Left lung (tissue), 10 donors: ENCODE measurements around the gene ARHGAP26. TPM values are rescaled to one million over a fixed set of nuclear protein-coding genes. Genes with fewer than 3 reads are reported as not detected.

Experiments
- ATAC-seq: fragments of 200-7000 bp; cut with Tn5 transposase; one replicate; pipeline ENCODE4 v1.9.1; 2020; ENCODE audit warnings: moderate library complexity
- DNase-seq, 4 donors: peaks; one replicate each; pipeline ENCODE4 v3.0.0-alpha.2; 2013 to 2020
- H3K27ac ChIP-seq, 2 donors: fragments of 200-600 bp; sonication (generic) in 1 of 2; one replicate each; pipeline versions ENCODE4 v1.5.0 to v1.8.0; 2020 to 2021
- H3K27me3 ChIP-seq, 2 donors: fragments of 200-600 bp; sonication (generic) in 1 of 2; one replicate each; pipeline versions ENCODE4 v1.5.0 to v1.8.0; 2020 to 2021
- H3K36me3 ChIP-seq, 2 donors: fragments of 200-600 bp; sonication (generic) in 1 of 2; one replicate each; pipeline versions ENCODE4 v1.5.0 to v1.8.0; 2020 to 2021
- H3K4me1 ChIP-seq, 2 donors: fragments of 200-600 bp; one replicate each; pipeline ENCODE4 v1.8.0; 2021
- H3K4me3 ChIP-seq, 2 donors: fragments of 200-600 bp; sonication (generic) in 1 of 2; one replicate each; pipeline versions ENCODE4 v1.5.0 to v1.8.0; 2020 to 2021; ENCODE audit warnings: mild to moderate bottlenecking in 1 of 2
- H3K9me3 ChIP-seq, 2 donors: fragments of 200-600 bp; sonication (generic) in 1 of 2; one replicate each; pipeline versions ENCODE4 v1.5.0 to v1.8.0; 2020 to 2021
- intact Hi-C, 2 donors: fragments of 100-400 bp; cut with DNase I; formaldehyde crosslinking; loops; one replicate each; pipeline versions ENCODE4 v1.11.2 to v1.14.2; 2022
- polyA plus RNA-seq, 6 donors: library from polyadenylated mRNA; unstranded; fragments of 120-200 nt; gene quantifications; one replicate each; pipeline ENCODE4 v1.2.1, GENCODE V29; 2013; ENCODE audit not compliant: insufficient read length in 6 of 6
- total RNA-seq, 2 donors: library from RNA; stranded (reverse); fragmentation: NEBNext Ultra II Directional; extraction: Animal tissue kit (Norgen Biotek cat#: 25700); gene quantifications; one replicate each; pipeline ENCODE4 v1.2.1, GENCODE V29; 2021
- TF ChIP-seq, protein P1 (sequence below), 2 donors: fragments of 200-600 bp; sonication (generic) in 1 of 2; IDR thresholded peaks; one replicate each; pipeline versions ENCODE4 v1.5.0 to v1.8.0; 2021; ENCODE audit warnings: antibody characterized with exemption in 2 of 2
- donor health status: DM: no; HTN: yes; CAD: no.
- donor health status: DM: no; HTN: no; CAD: no.

The ARHGAP26 gene
- total and polyA plus RNA-seq, 8 donors, result 13.9 to 61.9 (median 14.9) TPM

DNA sequence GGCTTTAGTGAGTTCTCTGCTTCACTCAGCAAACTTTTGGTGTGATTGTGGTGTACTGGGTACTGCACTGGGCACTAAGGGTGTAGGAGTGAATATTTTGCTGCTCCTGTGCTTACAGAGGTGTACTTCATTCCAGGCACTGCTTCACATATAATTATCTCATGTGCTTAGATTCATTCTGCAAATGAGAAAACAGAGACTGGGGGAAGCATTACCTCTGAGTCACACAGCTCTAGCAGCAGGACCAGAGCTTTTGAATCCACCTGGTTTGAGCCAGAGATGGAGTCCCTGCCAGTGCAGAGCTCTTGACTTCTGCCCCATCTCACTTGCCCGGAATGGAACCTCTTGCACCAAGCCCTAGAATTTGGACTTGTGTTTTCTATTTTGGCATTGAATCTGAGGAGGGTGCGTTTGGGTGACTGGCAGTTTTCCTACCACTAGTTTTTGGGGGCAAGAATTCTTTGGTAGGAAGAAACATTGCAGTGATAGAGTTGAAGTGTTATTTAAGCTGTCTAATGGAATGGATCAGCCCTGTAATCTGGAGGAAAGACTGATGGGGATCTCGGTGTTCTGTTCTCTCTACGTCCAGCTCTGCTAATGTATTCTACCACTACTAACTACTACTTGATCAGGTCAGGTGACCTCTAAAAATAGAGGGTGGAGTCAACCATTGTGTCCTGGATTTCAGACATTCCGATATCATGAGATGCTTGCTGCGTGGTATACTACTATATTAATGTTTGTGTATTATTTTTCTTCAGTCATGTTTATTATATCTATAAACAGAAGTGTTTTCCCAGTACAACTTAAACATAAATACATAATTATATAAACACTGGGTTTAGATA is 2.5 kb downstream of the ARHGAP26 start:
- Histone ChIP-seq H3K27ac (no peak overlapping the region), H3K4me1 (peaks cover 10 to 70% of the 10 kb centered on the region in 2 donors), H3K27me3 (no peaks in the 10 kb centered on the region), H3K4me3 (peak overlapping the region in 1 of 2 donors; percentile 79), H3K9me3 (no peaks in the 10 kb centered on the region), H3K36me3 (no peaks in the 10 kb centered on the region)
- TF ChIP-seq, protein P1, sequence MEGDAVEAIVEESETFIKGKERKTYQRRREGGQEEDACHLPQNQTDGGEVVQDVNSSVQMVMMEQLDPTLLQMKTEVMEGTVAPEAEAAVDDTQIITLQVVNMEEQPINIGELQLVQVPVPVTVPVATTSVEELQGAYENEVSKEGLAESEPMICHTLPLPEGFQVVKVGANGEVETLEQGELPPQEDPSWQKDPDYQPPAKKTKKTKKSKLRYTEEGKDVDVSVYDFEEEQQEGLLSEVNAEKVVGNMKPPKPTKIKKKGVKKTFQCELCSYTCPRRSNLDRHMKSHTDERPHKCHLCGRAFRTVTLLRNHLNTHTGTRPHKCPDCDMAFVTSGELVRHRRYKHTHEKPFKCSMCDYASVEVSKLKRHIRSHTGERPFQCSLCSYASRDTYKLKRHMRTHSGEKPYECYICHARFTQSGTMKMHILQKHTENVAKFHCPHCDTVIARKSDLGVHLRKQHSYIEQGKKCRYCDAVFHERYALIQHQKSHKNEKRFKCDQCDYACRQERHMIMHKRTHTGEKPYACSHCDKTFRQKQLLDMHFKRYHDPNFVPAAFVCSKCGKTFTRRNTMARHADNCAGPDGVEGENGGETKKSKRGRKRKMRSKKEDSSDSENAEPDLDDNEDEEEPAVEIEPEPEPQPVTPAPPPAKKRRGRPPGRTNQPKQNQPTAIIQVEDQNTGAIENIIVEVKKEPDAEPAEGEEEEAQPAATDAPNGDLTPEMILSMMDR (IDR thresholded peaks at IDR 0.05), result no peak
- DNase-seq, result no peak
- ATAC-seq, result no peak
- intact Hi-C loops, result loop anchor here in 1 of 2 donors (10.0 kb wide), 1 partner anchor 102 kb away; no protein-coding TSS in a partner anchor

DNA sequence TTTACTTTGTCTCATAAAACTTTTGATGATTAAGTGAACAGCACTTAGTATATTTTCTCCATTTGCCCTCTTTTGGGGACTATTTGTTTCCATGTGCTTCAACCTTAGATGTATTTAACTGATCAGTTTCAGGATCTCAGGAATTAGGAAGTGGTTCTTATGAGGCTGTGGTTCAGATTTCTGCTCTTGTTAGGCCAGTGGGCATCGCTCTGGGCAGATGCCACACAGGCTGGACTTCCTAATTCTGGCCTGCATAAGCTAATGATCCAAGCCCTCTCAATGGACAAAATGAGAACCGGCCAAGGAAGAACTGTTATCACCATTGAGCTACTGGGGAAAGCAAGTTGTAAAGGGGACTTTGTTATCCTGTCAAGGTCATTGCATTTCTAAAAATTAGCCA is 6.9 kb downstream of the ARHGAP26 start:
- TF ChIP-seq, protein P1 (IDR thresholded peaks at IDR 0.05), result no peak
- H3K36me3 ChIP-seq, result no peaks in the 10 kb centered on the region
- no peak overlapping the region for H3K4me3 ChIP-seq
- ATAC-seq, result peak; percentile 34
- no peak for DNase-seq
- H3K4me1 ChIP-seq, result peaks cover 10 to 80% of the 10 kb centered on the region in 2 donors
- intact Hi-C loops, result loop anchor here in 1 of 2 donors (10.0 kb wide), 1 partner anchor 98 kb away; no protein-coding TSS in a partner anchor
- no peaks in the 10 kb centered on the region for H3K9me3 ChIP-seq
- H3K27me3 ChIP-seq, result no peaks in the 10 kb centered on the region
- peak overlapping the region in 1 of 2 donors; percentile 1 for H3K27ac ChIP-seq

DNA sequence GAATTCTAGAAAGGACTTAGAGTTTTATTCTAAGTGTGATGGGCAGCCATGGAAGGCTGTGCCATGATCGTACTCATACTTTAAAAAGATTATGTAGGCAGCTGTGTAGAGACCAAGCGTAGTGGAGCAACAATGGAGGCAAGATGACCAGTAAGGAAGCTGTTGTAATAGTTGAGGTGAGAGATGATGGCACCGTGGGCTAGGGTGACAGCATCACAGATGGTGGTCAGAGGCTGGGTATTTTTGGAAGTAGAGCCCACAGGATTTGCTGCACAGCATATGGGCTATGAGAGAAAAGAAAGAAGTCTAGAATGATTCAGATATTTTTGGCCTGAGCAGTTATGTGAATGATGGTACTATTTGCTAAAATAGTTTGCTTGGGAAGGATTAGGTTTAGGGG is 7.7 kb downstream of the ARHGAP26 start:
- no peak for ATAC-seq
- intact Hi-C loops, result loop anchor here in 1 of 2 donors (10.0 kb wide), 1 partner anchor 97 kb away; no protein-coding TSS in a partner anchor
- H3K4me1 ChIP-seq, result peaks cover 10 to 80% of the 10 kb centered on the region in 2 donors

DNA sequence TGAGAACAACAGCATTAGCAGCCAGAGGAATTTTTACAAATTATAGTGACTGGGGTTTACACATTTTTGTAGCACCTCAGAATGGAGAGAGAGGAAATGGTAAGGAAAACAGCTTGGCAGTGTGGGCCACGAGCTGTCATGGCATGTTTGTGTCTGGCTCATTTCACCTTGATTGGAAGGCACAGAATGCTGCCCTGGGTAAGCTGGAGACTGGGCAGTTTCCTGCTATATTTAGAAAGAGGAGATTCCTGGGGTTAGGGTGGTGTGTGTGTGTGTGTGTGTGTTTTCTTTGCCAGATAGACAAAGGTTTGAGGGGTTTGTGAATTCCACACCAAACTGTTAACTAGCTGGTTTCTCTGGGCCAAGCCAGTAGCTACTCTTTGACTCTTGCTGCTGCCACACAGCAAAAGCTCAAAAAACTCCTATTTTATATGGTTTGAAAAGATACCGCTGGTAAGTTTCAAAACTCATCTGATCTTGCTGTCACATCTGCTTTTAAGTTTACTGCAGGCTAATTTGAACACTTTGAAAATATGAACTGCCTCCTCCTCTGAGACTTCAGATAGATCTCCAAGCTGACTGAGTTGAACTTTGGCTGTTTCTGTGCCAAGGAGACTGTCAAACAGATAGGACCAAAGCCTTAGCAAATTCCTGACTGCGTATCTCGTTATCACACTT is 9.1 kb downstream of the ARHGAP26 start:
- Histone ChIP-seq H3K27me3 (no peaks in the 10 kb centered on the region), H3K27ac (no peak overlapping the region), H3K4me3 (no peak overlapping the region), H3K4me1 (peaks cover 16 to 80% of the 10 kb centered on the region in 2 donors), H3K9me3 (no peaks in the 10 kb centered on the region), H3K36me3 (no peaks in the 10 kb centered on the region)
- intact Hi-C loops, result loop anchor here in 1 of 2 donors (10.0 kb wide), 1 partner anchor 95 kb away; no protein-coding TSS in a partner anchor
- ATAC-seq (no peak), DNase-seq (no peak)
- TF ChIP-seq, protein P1 (IDR thresholded peaks at IDR 0.05), result no peak

More for the DNA sequence above, 7.7 kb downstream of the ARHGAP26 start:
- Histone ChIP-seq H3K9me3 (no peaks in the 10 kb centered on the region), H3K27me3 (no peaks in the 10 kb centered on the region), H3K27ac (peak overlapping the region in 1 of 2 donors; percentile 1), H3K36me3 (no peaks in the 10 kb centered on the region), H3K4me3 (no peak overlapping the region)
- TF ChIP-seq, protein P1 (IDR thresholded peaks at IDR 0.05), result no peak
- no peak for DNase-seq

DNA sequence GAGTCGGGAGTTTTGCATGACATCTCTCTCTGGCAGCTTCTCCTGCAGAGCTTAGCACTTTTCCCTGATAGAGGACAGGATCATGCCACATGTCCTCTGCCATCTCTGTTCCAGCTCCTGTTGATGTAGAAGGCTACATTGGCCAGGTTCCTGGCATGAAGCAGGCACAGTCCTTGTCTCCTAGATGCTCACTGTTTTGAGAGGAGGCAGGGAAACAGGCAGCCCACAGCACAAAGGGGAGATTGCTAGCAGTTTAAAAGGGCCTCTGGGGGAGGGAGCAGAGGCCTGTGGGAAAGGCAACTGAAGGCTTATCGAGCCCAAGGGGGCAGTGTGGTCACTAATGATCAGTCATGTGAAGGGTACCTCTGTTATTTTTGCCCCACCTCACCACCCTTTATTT is 10.7 kb downstream of the ARHGAP26 start:
- peaks cover 17 to 81% of the 10 kb centered on the region in 2 donors for H3K4me1 ChIP-seq
- H3K4me3 ChIP-seq, result no peak overlapping the region
- ATAC-seq (no peak), DNase-seq (no peak)
- H3K27ac ChIP-seq, result no peak overlapping the region
- H3K27me3 ChIP-seq, result no peaks in the 10 kb centered on the region
- H3K36me3 ChIP-seq, result no peaks in the 10 kb centered on the region
- intact Hi-C loops, result no loop called here
- TF ChIP-seq, protein P1 (IDR thresholded peaks at IDR 0.05), result no peak
- no peaks in the 10 kb centered on the region for H3K9me3 ChIP-seq
